ENCODE measurements around the gene RASSF1.

Gene RASSF1
- total RNA-seq: 34.5 to 61.7 reads per million in 2 experiments

- DNase-seq (ENCODE audit: low read depth): peak; percentile 40
Observed at GRCh38 chr3:50340448-50341329, at the start of gene RASSF1. Gene RASSF1 (minus strand): TSS chr3:50340836. CDS start chr3:50340805, 31 bp downstream.

DNA sequence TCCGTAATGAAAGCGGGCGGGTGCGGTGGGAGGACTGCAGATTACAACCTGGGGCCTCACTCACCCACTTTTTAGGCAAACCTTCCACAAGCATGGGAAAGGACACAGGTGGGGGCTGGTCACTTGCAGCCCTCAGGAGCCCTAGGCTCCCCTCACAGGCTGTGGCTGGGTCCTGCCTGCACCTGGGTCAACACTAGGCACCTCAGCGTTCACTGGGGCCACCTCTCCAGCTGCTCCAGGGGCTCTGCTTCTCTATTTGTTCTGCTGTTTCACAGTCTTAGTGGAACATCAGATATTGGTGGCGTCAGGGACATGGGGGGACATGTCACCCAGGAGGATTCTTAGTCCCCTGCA lies 48.8 kb upstream of the RASSF1 start:
- no peak for DNase-seq (ENCODE audit: low read depth)

- DNase-seq (ENCODE audit: low read depth): no peak
Observed at GRCh38 chr3:50388720-50389413, 48.2 kb upstream of the RASSF1 start.

GRCh38 chr3:50388016-50388719 lies 47.5 kb upstream of the RASSF1 start:
- no peak for DNase-seq (ENCODE audit: low read depth)

DNA sequence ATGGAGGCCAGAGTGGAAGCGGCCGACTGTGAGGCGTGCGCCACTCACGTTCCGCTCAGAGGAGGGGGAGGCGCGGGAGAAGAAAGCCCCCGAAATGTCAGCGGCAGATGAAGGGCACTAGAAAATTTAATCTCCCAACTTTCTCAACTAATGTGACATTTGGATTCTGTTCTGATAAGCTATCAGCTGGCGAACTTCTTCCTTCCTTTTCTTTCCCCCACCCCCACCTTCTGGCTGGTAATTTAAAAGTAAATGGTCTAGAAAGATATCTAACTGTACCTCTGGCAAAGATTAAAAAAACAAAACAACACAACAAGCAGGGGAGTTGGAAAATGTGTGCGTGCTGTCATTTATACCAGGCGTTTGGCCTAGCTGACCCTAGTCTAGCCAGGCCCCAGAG lies 45.1 kb upstream of the RASSF1 start:
- no peak for DNase-seq (ENCODE audit: low read depth)

GRCh38 chr3:50383750-50384149 lies 43.1 kb upstream of the RASSF1 start:
- DNase-seq (ENCODE audit: low read depth): no peak

GRCh38 chr3:50382722-50383121 lies 42.1 kb upstream of the RASSF1 start:
- no peak for DNase-seq (ENCODE audit: low read depth)

DNA sequence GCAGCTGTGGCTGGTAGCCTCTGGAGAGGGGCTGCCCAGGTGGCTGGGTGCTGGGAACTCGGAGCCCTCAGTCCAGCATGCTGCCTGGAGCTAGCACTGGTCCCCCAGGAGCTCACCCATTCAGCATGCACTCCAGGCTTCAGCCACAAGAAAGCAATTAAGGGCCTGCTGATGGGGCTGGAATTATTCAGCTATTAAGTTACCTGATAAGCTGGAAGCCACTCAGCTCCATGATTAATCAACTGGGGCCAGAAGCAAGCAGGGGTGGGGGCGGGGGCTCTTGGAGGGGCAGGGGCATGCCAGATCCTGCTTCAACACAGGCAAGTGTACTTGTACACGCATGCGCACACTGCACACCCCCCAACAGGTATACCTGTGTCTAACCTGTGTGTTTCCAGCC lies 40.7 kb upstream of the RASSF1 start:
- DNase-seq (ENCODE audit: low read depth): no peak

DNA sequence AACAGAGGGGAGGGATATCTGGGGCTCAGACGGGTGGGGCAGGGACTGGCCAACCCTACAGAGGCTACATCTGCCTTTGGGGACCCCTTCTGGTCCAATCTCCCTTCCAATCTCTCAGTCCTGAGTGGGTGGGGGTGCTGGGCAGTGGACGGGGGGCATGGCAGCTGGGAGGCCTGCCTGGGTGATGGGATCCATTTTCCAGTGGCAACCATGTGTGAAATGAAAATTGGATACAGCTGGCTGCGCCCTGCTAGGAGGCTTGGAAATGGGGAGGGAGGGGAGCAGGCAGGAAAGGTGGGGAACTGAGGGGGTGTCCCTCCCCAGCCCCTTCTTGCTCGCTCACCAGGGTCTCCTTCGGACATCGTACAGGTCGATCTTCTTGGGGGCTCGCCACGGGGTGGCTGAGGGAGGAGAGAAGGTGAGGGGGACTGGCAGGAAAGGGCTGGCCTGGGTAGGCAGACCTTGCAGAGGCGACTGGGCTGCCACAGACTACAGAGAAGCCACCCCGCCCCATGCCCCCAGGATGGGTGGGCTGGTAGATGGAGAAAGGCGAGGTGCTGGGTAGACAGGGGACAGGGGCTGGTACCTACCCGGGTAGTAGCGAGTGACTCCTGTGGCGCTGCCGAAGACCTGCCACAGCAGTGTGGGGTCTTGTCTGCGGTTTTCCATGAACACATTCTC lies 39.9 kb upstream of the RASSF1 start:
- DNase-seq (ENCODE audit: low read depth): no peak

GRCh38 chr3:50378757-50379156 lies 38.1 kb upstream of the RASSF1 start:
- DNase-seq (ENCODE audit: low read depth): no peak

GRCh38 chr3:50378024-50378423 lies 37.4 kb upstream of the RASSF1 start:
- DNase-seq (ENCODE audit: low read depth): no peak

GRCh38 chr3:50375258-50375931 lies 34.8 kb upstream of the RASSF1 start:
- no peak for DNase-seq (ENCODE audit: low read depth)

DNA sequence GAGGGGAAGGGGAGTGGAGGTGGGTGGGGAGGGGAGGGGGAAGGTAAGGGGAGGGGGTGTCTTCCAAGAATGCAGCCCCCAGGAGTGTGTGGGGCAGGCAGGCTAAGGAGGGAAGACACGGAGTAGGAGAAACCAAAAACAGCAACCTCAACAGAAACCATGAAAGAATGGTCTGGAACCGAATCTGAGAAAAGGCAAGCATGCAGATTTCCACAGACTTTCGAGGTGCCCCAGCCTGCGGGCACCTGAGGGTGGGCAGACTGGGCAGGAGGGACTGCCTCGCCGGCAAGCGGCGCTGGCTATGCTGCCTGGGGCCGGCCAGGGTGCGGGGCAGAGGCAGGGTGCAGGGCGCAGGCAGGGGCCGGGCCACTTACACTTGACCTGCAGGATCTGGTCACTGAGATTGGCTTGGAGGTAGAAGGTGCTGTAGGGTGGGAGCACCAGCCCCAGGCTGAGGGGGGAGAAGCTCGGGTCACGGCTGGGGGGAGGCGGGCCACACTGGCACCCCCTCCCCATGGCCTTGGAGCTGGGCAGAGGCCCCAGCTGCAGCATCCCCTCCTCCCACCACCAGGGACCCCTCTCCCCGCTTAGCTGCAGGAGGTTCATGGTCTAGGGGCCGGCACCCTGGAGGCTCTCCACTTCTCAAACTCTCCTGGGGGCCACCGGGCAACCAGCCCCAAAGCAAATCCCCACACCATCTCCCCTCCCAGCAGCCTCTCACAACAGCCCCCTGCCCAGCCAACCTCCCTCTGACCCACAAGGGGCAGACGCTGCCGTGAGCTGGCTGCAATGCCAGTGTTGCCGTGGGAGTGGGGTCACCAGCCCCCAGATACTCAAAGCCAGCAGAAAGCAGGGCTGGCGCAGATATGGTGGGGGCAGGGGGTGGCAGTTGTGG lies 34.0 kb upstream of the RASSF1 start:
- no peak for DNase-seq (ENCODE audit: low read depth)

GRCh38 chr3:50373146-50374051 lies 32.8 kb upstream of the RASSF1 start:
- DNase-seq (ENCODE audit: low read depth): no peak

DNA sequence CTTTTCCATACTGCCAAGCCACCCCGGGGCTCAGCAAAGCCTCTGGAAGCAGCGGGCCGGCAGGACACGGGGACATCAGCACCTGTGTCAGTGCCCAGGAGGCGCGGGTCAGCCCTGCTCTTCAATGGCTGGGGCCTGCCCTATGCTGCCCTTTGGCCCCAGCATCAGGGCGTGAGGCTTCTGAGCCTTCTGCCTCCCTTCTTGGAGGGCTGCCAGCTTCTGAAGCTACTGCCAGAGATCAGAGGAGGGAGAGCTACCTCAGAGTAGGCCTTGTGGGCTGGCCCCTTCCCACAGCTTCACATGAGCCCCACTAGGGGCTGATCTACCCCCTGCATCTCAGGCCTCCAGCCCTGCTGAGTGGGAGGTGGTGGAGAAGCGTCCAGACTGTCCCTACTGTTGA lies 31.7 kb upstream of the RASSF1 start:
- no peak for DNase-seq (ENCODE audit: low read depth)

GRCh38 chr3:50371133-50371685 lies 30.6 kb upstream of the RASSF1 start:
- no peak for DNase-seq (ENCODE audit: low read depth)

- no peak for DNase-seq (ENCODE audit: low read depth)
Observed at GRCh38 chr3:50370594-50370993, 30.0 kb upstream of the RASSF1 start.

DNA sequence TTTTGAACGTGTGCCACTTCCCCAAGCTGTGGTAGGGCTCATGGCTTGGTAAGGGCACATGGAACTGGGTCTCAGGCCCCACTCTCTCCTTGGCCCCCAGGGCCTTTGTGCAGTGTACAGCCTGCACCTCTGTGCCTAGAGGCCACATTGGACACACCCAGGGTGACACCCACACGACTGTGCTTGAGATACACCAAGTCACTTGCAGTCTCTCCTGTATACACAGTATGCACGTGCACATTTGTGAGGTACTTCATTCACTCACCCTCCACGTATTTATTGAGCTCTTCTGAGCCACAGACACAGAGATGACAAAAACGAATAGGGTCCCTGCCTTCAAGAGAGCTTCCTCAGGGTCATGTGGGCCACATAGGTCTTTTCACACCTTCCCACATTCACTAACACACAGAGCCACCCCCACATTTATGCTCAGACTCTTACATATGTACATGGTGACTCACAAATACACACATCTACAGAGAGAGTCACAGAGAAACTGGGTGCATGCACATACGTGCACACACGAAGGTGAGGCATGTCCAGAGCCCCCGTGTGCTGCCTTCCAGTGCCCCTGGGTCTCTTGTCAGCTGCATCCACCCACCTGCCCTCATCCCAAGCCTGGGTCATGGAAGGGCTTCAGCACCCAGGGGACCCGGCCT lies 28.5 kb upstream of the RASSF1 start:
- no peak for DNase-seq (ENCODE audit: low read depth)

- no peak for DNase-seq (ENCODE audit: low read depth)
Observed at GRCh38 chr3:50365842-50366220, 25.2 kb upstream of the RASSF1 start.

Data from T follicular helper cell (primary cell).